Hepatocyte (in vitro differentiated cells): ENCODE measurements around the gene GALNT7.

Experiments
- EZH2 ChIP-seq: fragments of 200-600 bp; sonication (generic); IDR thresholded peaks from 2 replicates; pipeline ENCODE4 v1.6.1; 2016; ENCODE audit warnings: antibody characterized with exemption, mild to moderate bottlenecking, borderline replicate concordance
- TF ChIP-seq, protein P1 (sequence below): fragments of 200-600 bp; sonication (generic); IDR thresholded peaks from 2 replicates; pipeline ENCODE4 v1.5.1; 2016; ENCODE audit warnings: antibody characterized with exemption, mild to moderate bottlenecking; ENCODE audit not compliant: poor library complexity

DNA sequence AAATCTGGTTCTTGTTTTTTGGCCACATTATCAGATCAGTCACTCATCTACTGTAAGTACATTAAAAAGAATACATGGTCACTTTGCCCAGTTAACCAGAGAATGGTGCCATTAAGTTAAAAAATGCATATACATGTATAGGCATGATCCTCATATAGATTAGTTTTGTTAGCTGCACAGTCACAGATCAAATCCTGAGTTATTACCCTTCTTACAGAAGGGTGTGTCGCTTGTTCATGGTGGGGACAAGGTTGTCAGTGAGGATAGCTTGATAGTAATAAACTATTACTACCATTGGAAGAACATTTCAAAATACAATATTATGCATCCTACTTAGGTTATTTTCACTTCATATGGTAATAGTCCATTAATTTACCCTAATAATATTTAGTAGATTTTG, 48.5 kb downstream of the GALNT7 start:
- TF ChIP-seq, protein P1, sequence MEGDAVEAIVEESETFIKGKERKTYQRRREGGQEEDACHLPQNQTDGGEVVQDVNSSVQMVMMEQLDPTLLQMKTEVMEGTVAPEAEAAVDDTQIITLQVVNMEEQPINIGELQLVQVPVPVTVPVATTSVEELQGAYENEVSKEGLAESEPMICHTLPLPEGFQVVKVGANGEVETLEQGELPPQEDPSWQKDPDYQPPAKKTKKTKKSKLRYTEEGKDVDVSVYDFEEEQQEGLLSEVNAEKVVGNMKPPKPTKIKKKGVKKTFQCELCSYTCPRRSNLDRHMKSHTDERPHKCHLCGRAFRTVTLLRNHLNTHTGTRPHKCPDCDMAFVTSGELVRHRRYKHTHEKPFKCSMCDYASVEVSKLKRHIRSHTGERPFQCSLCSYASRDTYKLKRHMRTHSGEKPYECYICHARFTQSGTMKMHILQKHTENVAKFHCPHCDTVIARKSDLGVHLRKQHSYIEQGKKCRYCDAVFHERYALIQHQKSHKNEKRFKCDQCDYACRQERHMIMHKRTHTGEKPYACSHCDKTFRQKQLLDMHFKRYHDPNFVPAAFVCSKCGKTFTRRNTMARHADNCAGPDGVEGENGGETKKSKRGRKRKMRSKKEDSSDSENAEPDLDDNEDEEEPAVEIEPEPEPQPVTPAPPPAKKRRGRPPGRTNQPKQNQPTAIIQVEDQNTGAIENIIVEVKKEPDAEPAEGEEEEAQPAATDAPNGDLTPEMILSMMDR: no peak
- TF ChIP-seq EZH2: no peak
